Lung (tissue), 12 donors: Measurements from ENCODE around the gene SUOX. TPM values are rescaled to one million over a fixed set of nuclear protein-coding genes. Genes with fewer than 3 reads are reported as not detected.

ENCODE experiments used
- ATAC-seq: fragments of 200-7000 bp; cut with Tn5 transposase; one replicate; pipeline ENCODE4 v1.9.1; 2020; ENCODE audit warnings: moderate number of reproducible peaks; ENCODE audit not compliant: insufficient read depth, low FRiP score
- DNase-seq, 3 donors: peaks; one replicate each; pipeline ENCODE4 v3.0.0-alpha.2; 2013 to 2017
- H3K27ac ChIP-seq, 2 donors: one replicate each; pipeline ENCODE4 v1.5.1; 2013; ENCODE audit warnings: mild to moderate bottlenecking in 2 of 2, moderate library complexity in 2 of 2, control low read depth in 1 of 2, inconsistent platforms in 1 of 2, low read depth in 1 of 2, low read length in 1 of 2
- H3K27me3 ChIP-seq, 3 donors: one replicate each; pipeline ENCODE4 v1.5.1; 2013; ENCODE audit warnings: low read length in 2 of 3; ENCODE audit not compliant: control insufficient read depth in 3 of 3, insufficient read depth in 3 of 3
- H3K36me3 ChIP-seq, 4 donors: one replicate each; pipeline ENCODE4 v1.5.1; 2013; ENCODE audit warnings: low read length in 4 of 4, mild to moderate bottlenecking in 1 of 4, moderate library complexity in 1 of 4; ENCODE audit not compliant: control insufficient read depth in 4 of 4, insufficient read depth in 4 of 4
- H3K4me1 ChIP-seq, 5 donors: one replicate each; pipeline ENCODE4 v1.5.1; 2013; ENCODE audit warnings: low read length in 5 of 5, mild to moderate bottlenecking in 2 of 5, moderate library complexity in 1 of 5; ENCODE audit not compliant: control insufficient read depth in 5 of 5, insufficient read depth in 5 of 5
- H3K4me3 ChIP-seq: one replicate; pipeline ENCODE4 v1.5.1; 2013; ENCODE audit warnings: mild to moderate bottlenecking, control low read depth, moderate library complexity
- H3K9ac ChIP-seq, 2 donors: one replicate each; pipeline ENCODE4 v1.5.1; 2013; ENCODE audit warnings: low read length in 2 of 2, control low read depth in 1 of 2; ENCODE audit not compliant: insufficient read depth in 1 of 2
- H3K9me3 ChIP-seq, 4 donors: one replicate each; pipeline ENCODE4 v1.5.1; 2013; ENCODE audit warnings: low read length in 3 of 4, mild to moderate bottlenecking in 1 of 4, moderate library complexity in 1 of 4; ENCODE audit not compliant: control insufficient read depth in 4 of 4, insufficient read depth in 3 of 4
- CTCF ChIP-seq: IDR thresholded peaks from 2 replicates; pipeline ENCODE4 v1.5.1; 2012; ENCODE audit warnings: mild to moderate bottlenecking; ENCODE audit errors: control extremely low read depth, extremely low read depth
- WGBS, 2 donors: extraction: QIAGEN DNeasy Blood & Tissue Kit; methylation state at CpG; one replicate each; pipeline ENCODE4 v1.1.7; 2013; 5-methylcytosine and 5-hydroxymethylcytosine counted together
- polyA plus RNA-seq, 2 donors: library from polyadenylated mRNA; stranded (reverse); fragments of 200-250 nt; gene quantifications; one replicate each; pipeline ENCODE4 v1.2.1, GENCODE V29; 2013
- total RNA-seq, 2 donors: library from RNA; depleted of rRNA in 1 of 2; stranded (reverse); fragments of >200 nt in 1 of 2; gene quantifications; one replicate each; pipeline ENCODE4 v1.2.1, GENCODE V29; 2014 to 2021
- donor health status: control.
- donor health status: control.
- donor health status: Bipolar disorder and iron deficiency.
- donor health status: healthy.
- donor health status: DM: yes; HTN: yes; CAD: no.

The SUOX gene
- total and polyA plus RNA-seq, 4 donors: 15.1 to 26.2 (median 17.4) TPM

GRCh38 chr12:55965941-55966407, 31.1 kb upstream of the SUOX start, which contains the start of gene PMEL:
PMEL (minus strand) TSS chr12:55966042; CDS start chr12:55966011, 31 bp downstream.
- Histone ChIP-seq H3K27me3 (no peaks in the 10 kb centered on the region), H3K9ac (peak within 1 kb of the TSS; percentile 66 to 85), H3K9me3 (no peaks in the 10 kb centered on the region), H3K4me3 (peak within 1 kb of the TSS; percentile 88), H3K27ac (peak within 1 kb of the TSS; percentile 65 to 93), H3K4me1 (peaks cover 3 to 20% (median 4%) of the 10 kb centered on the region in 5 donors), H3K36me3 (peaks cover 0 to 9% (median 1%) of the 10 kb centered on the region in 4 donors)
- WGBS, 2 donors: 3 to 8% methylated on average over 4 of the region's 4 CpGs
- no peak for TF ChIP-seq CTCF
- DNase-seq: no peak
- no peak for ATAC-seq

- peaks cover 0 to 12% (median 1%) of the 10 kb centered on the region in 4 donors for H3K36me3 ChIP-seq
- DNase-seq (peak; percentile 93 to 94 (median 93)), ATAC-seq (peak; percentile 98)
- no peaks in the 10 kb centered on the region for H3K27me3 ChIP-seq
- H3K9me3 ChIP-seq: no peaks in the 10 kb centered on the region
- no peak for TF ChIP-seq CTCF
- peak within 1 kb of the TSS; percentile 66 to 85 for H3K9ac ChIP-seq
- peak within 1 kb of the TSS; percentile 65 to 93 for H3K27ac ChIP-seq
- peak within 1 kb of the TSS; percentile 88 for H3K4me3 ChIP-seq
- H3K4me1 ChIP-seq: peaks cover 3 to 20% (median 4%) of the 10 kb centered on the region in 5 donors
- 0% methylated on average over 45 of the region's 45 CpGs for WGBS, 2 donors
Observed at GRCh38 chr12:55966408-55967281, 30.4 kb upstream of the SUOX start, which contains the start of gene CDK2. CDK2 (plus strand) TSS chr12:55966830; CDS start chr12:55967009, 179 bp downstream.

GRCh38 chr12:55969356-55969755, 27.7 kb upstream of the SUOX start:
- Histone ChIP-seq H3K4me1 (peaks cover 3 to 33% (median 6%) of the 10 kb centered on the region in 5 donors), H3K27me3 (no peaks in the 10 kb centered on the region), H3K4me3 (no peak overlapping the region), H3K27ac (no peak overlapping the region), H3K9ac (no peak overlapping the region), H3K36me3 (peaks cover 0 to 16% (median 4%) of the 10 kb centered on the region in 4 donors), H3K9me3 (no peaks in the 10 kb centered on the region)
- no peak for TF ChIP-seq CTCF
- DNase-seq (peak in 1 of 3 donors; percentile 27), ATAC-seq (no peak)
- WGBS, 2 donors: 83 to 98% methylated on average over 4 of the region's 4 CpGs
